Lower leg skin (tissue), 4 donors: ENCODE measurements around the gene HPSE. TPM values are rescaled to one million over a fixed set of nuclear protein-coding genes. Genes with fewer than 3 reads are reported as not detected.

ENCODE experiments used
- DNase-seq, 2 donors: peaks; one replicate each; pipeline ENCODE4 v3.0.0-alpha.2; 2019; ENCODE audit warnings: low spot score in 2 of 2
- H3K4me3 ChIP-seq: fragments of 200-600 bp; sonication (generic); 2 replicates; pipeline ENCODE4 v1.5.1; 2017; ENCODE audit warnings: mild to moderate bottlenecking, low read depth; ENCODE audit not compliant: poor library complexity, severe bottlenecking
- POLR2A ChIP-seq, 2 donors: fragments of 450-650 bp; IDR thresholded peaks; one replicate each; pipeline ENCODE4 v1.6.1; 2016 to 2017; ENCODE audit warnings: antibody characterized with exemption in 2 of 2, mild to moderate bottlenecking in 1 of 2, moderate library complexity in 1 of 2
- WGBS, 2 donors: methylation state at CpG; one replicate each; pipeline ENCODE4 v1.1.5; 2018; 5-methylcytosine and 5-hydroxymethylcytosine counted together
- intact Hi-C: fragments of 100-400 bp; cut with DNase I; formaldehyde crosslinking; loops from one replicate; pipeline ENCODE4 v1.15.0; 2023; ENCODE audit warnings: low total_unique reads
- total RNA-seq, 4 donors: library from RNA; depleted of rRNA; stranded (reverse); fragments of >200 nt; gene quantifications; one replicate each; pipeline ENCODE4 v1.1.0, GENCODE V29; 2016
- TF ChIP-seq, protein P1 (sequence below), 3 donors: fragments of 450-650 bp; IDR thresholded peaks; one replicate each; pipeline ENCODE4 v1.5.1; 2016; ENCODE audit warnings: antibody characterized with exemption in 3 of 3, mild to moderate bottlenecking in 3 of 3, moderate library complexity in 2 of 3

Gene HPSE
- total RNA-seq, 4 donors from 2014 or later, result 7.6 to 12.5 (median 9.1) TPM

DNA sequence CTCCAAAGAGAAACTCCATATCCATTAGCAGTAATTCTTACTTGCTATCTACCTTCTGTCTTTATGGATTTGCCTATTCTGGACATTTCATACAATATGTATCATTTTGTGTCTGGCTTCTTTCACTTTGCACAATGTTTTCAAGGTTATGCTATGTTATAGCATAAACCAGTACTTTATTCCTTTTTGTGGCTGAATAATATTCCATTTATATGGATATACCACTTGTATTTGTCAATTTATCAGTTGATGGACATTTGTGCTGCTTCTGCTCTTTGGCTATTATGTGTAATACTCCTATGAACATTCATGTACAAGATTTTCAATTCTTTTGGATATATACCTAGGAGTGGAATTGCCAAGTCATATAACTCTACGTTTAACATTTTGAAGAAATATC, 18.9 kb upstream of the HPSE start:
- intact Hi-C loops, result no loop called here
- no peak overlapping the region for H3K4me3 ChIP-seq
- WGBS, 2 donors, result 98 to 100% methylated on average over 1 of the region's 1 CpG
- no peak for TF ChIP-seq POLR2A (IDR thresholded peaks at IDR 0.05)
- TF ChIP-seq, protein P1, sequence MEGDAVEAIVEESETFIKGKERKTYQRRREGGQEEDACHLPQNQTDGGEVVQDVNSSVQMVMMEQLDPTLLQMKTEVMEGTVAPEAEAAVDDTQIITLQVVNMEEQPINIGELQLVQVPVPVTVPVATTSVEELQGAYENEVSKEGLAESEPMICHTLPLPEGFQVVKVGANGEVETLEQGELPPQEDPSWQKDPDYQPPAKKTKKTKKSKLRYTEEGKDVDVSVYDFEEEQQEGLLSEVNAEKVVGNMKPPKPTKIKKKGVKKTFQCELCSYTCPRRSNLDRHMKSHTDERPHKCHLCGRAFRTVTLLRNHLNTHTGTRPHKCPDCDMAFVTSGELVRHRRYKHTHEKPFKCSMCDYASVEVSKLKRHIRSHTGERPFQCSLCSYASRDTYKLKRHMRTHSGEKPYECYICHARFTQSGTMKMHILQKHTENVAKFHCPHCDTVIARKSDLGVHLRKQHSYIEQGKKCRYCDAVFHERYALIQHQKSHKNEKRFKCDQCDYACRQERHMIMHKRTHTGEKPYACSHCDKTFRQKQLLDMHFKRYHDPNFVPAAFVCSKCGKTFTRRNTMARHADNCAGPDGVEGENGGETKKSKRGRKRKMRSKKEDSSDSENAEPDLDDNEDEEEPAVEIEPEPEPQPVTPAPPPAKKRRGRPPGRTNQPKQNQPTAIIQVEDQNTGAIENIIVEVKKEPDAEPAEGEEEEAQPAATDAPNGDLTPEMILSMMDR (IDR thresholded peaks at IDR 0.05), result no peak
- no peak for DNase-seq

DNA sequence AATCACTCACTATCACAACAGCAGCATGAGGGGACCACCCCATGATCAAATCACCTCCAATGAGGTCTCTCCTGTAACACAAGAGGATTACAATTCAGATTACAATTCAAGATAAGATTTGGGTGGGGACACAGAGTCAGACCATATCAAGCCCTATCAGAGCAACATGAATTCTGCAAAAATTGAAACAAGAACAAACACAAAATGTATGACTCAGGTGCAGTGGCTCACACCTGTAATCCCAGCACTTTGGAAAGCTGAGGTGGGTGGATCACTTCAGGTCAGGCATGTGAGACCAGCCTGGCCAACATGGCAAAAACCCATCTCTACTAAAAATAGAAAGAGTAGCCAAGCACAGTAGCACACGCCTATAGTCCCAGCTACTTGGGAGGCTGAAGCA, 13.4 kb upstream of the HPSE start:
- 70 to 75% methylated on average over 1 of the region's 1 CpG for WGBS, 2 donors
- no peak for DNase-seq
- no peak overlapping the region for H3K4me3 ChIP-seq
- intact Hi-C loops, result no loop called here
- TF ChIP-seq, protein P1 (IDR thresholded peaks at IDR 0.05), result no peak
- TF ChIP-seq POLR2A (IDR thresholded peaks at IDR 0.05), result no peak

DNA sequence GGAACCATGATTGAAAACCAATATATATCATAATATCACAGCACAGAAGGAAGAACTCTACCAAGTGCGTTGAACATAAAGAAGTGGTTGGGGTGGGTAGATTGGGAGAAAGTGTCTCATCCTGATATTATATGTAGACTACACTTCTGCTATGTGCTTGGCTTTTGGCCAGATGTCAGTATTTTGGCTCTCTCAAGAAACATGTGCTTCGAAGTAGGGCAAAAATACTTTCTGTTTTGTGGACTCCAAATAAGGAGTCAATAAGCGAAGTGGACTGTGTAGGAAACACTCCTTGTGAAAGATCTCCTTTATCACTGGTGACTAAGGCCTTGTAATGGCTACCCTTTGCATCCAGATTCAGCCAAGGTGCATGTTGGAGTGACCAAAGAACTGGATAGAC, 7.8 kb upstream of the HPSE start:
- TF ChIP-seq POLR2A (IDR thresholded peaks at IDR 0.05), result no peak
- TF ChIP-seq, protein P1 (IDR thresholded peaks at IDR 0.05), result no peak
- 58 to 63% methylated on average over 3 of the region's 3 CpGs for WGBS, 2 donors
- no peak overlapping the region for H3K4me3 ChIP-seq
- intact Hi-C loops, result no loop called here
- no peak for DNase-seq

DNA sequence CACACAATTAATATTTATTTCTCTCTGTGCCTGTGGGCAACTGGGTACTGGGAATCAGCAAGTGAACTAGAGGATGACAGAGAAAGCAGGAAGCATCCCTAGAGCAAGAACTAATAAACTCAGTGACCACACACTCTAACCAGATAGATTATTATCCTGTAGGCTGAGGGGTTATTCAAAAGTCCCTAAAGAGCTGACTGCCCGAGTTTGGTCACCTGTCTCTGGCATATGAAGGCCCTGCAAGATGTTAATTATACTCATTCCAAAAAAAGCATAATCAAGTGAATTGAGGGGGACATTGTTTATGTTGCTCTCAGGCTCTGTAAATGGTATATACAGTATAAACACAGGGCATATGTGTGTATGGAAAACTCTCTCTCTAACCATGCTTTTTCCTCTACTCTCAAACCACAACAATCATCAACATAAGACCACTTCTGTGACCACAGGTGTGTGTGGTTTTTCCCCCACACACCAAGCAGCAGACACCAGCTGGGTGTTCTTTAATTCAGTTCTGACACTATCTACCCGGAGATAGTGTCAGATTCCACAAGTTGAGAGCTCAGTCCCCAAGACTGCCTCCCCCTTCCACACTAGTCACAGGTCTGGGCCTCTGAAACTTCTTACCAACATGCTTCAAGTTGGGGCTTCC, 6.2 kb upstream of the HPSE start:
- DNase-seq, result no peak
- TF ChIP-seq POLR2A (IDR thresholded peaks at IDR 0.05), result no peak
- TF ChIP-seq, protein P1 (IDR thresholded peaks at IDR 0.05), result no peak
- H3K4me3 ChIP-seq, result no peak overlapping the region
- intact Hi-C loops, result no loop called here
- WGBS, 2 donors, result 43 to 57% methylated on average over 2 of the region's 2 CpGs

DNA sequence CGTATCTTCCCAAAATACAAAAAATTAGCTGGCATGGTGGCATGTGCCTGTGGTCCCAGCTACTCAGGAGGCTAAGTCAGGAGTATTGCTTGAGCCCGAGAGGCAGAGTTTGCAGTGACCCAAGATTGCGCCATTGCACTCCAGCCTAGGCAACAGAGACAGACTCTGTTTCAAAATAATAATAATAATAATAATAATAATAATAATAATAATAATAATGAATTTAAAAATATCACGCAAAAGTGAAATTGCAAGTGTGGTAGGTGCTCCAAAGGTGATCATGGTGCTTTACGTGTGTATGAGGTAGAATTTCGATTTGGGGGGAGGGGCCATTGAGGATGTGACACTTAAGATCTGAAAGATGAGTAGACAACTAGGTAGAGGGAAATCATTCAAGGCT, 4.9 kb upstream of the HPSE start:
- intact Hi-C loops, result no loop called here
- DNase-seq, result no peak
- TF ChIP-seq POLR2A (IDR thresholded peaks at IDR 0.05), result no peak
- TF ChIP-seq, protein P1 (IDR thresholded peaks at IDR 0.05), result no peak
- no peak overlapping the region for H3K4me3 ChIP-seq
- WGBS, 2 donors, result 84 to 91% methylated on average over 6 of the region's 6 CpGs

DNA sequence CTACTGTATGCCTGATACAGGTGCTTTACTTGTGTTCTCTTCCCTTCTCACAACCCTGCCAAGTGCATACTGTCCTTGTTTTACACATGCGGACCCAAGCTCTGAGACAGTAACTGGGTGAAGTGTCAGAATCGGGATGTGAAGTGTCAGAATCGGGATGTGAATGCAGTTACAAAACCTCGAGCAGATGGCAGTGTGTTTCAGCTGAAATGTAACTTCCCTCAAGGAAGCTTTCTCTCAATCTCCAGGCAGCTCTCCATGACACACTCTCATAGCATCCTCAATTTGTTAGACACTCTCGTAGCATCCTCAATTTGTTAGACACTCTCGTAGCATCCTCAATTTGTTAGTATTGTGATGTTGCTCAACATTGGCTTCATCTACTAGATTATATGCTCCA, 1.1 kb upstream of the HPSE start:
- 16 to 21% methylated on average over 6 of the region's 6 CpGs for WGBS, 2 donors

More for the DNA sequence above, 1.1 kb upstream of the HPSE start:
- no peak for DNase-seq
- intact Hi-C loops, result no loop called here
- H3K4me3 ChIP-seq, result no peak overlapping the region
- TF ChIP-seq, protein P1 (IDR thresholded peaks at IDR 0.05), result no peak
- no peak for TF ChIP-seq POLR2A (IDR thresholded peaks at IDR 0.05)
